ENCODE measurements around the gene HSD11B2. TPM values are rescaled to one million over a fixed set of nuclear protein-coding genes. Genes with fewer than 3 reads are reported as not detected.

Gene HSD11B2
- total RNA-seq, 3 donors from 2014 or later (not counting 1 experiment from before 2014, with no cell fraction given), result not detected

DNA sequence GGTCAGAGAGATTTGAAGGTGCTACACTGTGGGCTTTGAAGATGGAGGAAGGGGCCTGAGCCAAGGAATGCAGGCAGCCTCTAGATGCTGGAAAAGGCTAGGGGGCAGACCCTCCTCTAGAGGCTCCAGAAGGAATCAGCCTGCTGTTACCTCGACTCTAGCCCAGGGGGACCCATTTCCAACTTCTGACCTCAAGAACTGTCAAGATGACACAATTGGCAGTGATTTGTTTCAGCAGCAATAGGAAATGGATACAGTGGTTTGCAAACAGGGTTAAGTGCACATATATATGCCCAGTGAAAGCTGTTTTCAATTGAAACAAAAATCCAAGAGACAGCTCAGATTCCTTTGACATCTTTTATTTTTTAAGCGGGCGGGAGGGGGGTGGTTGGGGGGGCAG lies 11.0 kb upstream of the HSD11B2 start:
- H3K9me3 Mint-ChIP-seq, result no peaks in the 10 kb centered on the region
- no peak for ATAC-seq
- WGBS (ENCODE audit: insufficient coverage), result 67% methylated on average over 1 of the region's 3 CpGs
- H3K27ac ChIP-seq (ENCODE audit: low read length), result no peak overlapping the region
- no peaks in the 10 kb centered on the region for H3K36me3 Mint-ChIP-seq
- peaks cover 2% of the 10 kb centered on the region for H3K27me3 ChIP-seq (ENCODE audit: control insufficient read depth, insufficient read depth, low read length)
- no peak for DNase-seq
- TF ChIP-seq, protein P1, sequence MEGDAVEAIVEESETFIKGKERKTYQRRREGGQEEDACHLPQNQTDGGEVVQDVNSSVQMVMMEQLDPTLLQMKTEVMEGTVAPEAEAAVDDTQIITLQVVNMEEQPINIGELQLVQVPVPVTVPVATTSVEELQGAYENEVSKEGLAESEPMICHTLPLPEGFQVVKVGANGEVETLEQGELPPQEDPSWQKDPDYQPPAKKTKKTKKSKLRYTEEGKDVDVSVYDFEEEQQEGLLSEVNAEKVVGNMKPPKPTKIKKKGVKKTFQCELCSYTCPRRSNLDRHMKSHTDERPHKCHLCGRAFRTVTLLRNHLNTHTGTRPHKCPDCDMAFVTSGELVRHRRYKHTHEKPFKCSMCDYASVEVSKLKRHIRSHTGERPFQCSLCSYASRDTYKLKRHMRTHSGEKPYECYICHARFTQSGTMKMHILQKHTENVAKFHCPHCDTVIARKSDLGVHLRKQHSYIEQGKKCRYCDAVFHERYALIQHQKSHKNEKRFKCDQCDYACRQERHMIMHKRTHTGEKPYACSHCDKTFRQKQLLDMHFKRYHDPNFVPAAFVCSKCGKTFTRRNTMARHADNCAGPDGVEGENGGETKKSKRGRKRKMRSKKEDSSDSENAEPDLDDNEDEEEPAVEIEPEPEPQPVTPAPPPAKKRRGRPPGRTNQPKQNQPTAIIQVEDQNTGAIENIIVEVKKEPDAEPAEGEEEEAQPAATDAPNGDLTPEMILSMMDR (IDR thresholded peaks at IDR 0.05), result no peak
- H3K4me3 ChIP-seq (ENCODE audit: low read length), result no peak overlapping the region
- H3K4me3 Mint-ChIP-seq, result no peak overlapping the region
- no peaks in the 10 kb centered on the region for H3K9me3 ChIP-seq (ENCODE audit: control insufficient read depth, insufficient read depth, low read length)
- intact Hi-C loops (cut with micrococcal nuclease), result no loop called here
- peaks cover 8% of the 10 kb centered on the region for H3K4me1 ChIP-seq (ENCODE audit: control insufficient read depth, insufficient read depth, low read length)
- no peaks in the 10 kb centered on the region for H3K36me3 ChIP-seq (ENCODE audit: control insufficient read depth, insufficient read depth, low read length)
- H3K27me3 Mint-ChIP-seq (ENCODE audit: low read depth in 2 of 2), result peaks cover 18 to 31% of the 10 kb centered on the region in 2 donors
- no peak overlapping the region for H3K27ac Mint-ChIP-seq
- H3K4me1 Mint-ChIP-seq, result peaks cover 6 to 11% of the 10 kb centered on the region in 2 donors

DNA sequence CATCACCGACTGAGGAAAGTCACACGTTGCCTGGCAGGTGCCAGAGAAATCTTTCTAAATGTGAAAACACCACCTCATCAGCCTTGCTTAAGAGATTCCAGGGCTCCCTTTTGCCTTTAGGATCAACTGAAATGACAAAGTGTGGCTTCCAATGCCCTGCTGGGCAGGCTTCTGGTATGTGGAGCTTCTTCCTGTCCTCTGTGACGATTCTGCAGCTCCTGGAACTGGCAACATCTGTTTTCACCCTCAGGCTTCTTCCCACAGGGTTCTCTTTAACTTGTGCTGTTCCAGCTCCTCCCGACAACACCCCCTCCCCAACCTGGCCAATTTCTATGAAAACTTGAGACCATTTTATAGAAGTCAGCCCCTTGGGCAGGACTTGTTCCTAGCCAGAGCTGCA lies 9.9 kb upstream of the HSD11B2 start:
- Mint-ChIP-seq H3K27me3 (ENCODE audit: low read depth in 2 of 2) (peaks cover 14 to 31% of the 10 kb centered on the region in 2 donors), H3K27ac (no peak overlapping the region), H3K4me3 (no peak overlapping the region), H3K4me1 (peaks cover 6% of the 10 kb centered on the region in 2 donors), H3K9me3 (no peaks in the 10 kb centered on the region), H3K36me3 (no peaks in the 10 kb centered on the region)
- no peak for DNase-seq
- TF ChIP-seq, protein P1 (IDR thresholded peaks at IDR 0.05), result no peak
- no peak for ATAC-seq
- Histone ChIP-seq H3K4me3 (ENCODE audit: low read length) (no peak overlapping the region), H3K27ac (ENCODE audit: low read length) (no peak overlapping the region), H3K9me3 (ENCODE audit: control insufficient read depth, insufficient read depth, low read length) (no peaks in the 10 kb centered on the region), H3K36me3 (ENCODE audit: control insufficient read depth, insufficient read depth, low read length) (no peaks in the 10 kb centered on the region), H3K4me1 (ENCODE audit: control insufficient read depth, insufficient read depth, low read length) (peaks cover 4% of the 10 kb centered on the region), H3K27me3 (ENCODE audit: control insufficient read depth, insufficient read depth, low read length) (peaks cover 5% of the 10 kb centered on the region)
- WGBS (ENCODE audit: insufficient coverage), result 81% methylated on average over 4 of the region's 4 CpGs
- intact Hi-C loops (cut with micrococcal nuclease), result no loop called here

DNA sequence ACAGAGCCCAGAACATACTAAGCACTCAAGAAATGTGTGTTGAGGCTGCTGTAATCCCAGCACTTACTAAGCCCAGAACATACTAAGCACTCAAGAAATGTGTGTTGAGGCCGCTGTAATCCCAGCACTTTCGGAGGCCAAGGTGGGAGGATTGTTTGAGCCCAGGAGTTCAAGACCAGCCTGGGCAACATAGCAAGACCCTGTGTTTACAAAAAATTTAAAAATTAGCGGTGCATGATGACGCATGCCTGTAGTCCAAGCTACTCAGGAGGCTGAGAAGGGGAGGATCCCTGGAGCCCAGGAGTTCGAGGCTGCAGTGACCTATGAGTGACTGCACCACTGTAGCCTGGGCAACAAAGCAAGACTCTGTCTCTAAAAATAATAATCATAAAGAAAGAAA lies 7.9 kb upstream of the HSD11B2 start:
- no peaks in the 10 kb centered on the region for H3K9me3 ChIP-seq (ENCODE audit: control insufficient read depth, insufficient read depth, low read length)
- Mint-ChIP-seq H3K27me3 (ENCODE audit: low read depth in 2 of 2) (peaks cover 19 to 33% of the 10 kb centered on the region in 2 donors), H3K36me3 (no peaks in the 10 kb centered on the region), H3K27ac (no peak overlapping the region), H3K4me3 (no peak overlapping the region), H3K4me1 (no peaks in the 10 kb centered on the region), H3K9me3 (no peaks in the 10 kb centered on the region)
- TF ChIP-seq, protein P1 (IDR thresholded peaks at IDR 0.05), result no peak
- H3K36me3 ChIP-seq (ENCODE audit: control insufficient read depth, insufficient read depth, low read length), result no peaks in the 10 kb centered on the region
- intact Hi-C loops (cut with micrococcal nuclease), result no loop called here
- no peak overlapping the region for H3K27ac ChIP-seq (ENCODE audit: low read length)
- peaks cover 5% of the 10 kb centered on the region for H3K27me3 ChIP-seq (ENCODE audit: control insufficient read depth, insufficient read depth, low read length)
- H3K4me3 ChIP-seq (ENCODE audit: low read length), result no peak overlapping the region
- 93% methylated on average over 5 of the region's 5 CpGs for WGBS (ENCODE audit: insufficient coverage)
- DNase-seq, result no peak
- H3K4me1 ChIP-seq (ENCODE audit: control insufficient read depth, insufficient read depth, low read length), result no peaks in the 10 kb centered on the region
- ATAC-seq, result no peak

DNA sequence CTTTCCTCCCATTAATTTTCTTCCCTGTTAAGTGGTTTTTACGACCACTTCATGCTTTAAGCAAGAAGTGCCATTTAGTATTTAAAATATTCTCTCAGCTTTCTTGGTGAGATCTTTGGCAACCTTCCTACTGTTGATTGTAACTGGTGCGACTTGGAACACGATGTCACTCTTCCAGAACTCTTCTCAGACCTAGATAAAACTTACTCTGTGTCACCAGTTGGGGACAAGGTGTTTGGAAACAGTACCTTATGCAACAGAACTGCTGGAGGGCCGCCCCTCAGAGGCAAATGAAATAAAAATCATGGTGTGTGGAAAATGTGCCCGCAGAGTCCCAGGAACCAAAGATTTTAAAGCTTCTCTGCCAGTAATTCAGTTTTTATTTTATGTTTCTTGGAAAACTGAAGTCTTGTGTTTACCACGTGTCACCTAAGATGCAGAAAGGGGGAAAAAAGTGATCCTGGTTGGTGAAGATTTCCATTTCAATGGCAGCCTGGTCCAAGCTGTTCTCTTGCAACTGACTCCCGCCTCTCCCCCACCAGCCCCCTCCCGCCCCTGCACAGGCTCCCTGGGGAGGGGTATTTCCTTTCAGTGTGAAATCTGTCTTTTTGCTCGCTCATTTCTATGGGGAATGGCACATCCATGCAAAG lies 7.2 kb upstream of the HSD11B2 start:
- intact Hi-C loops (cut with micrococcal nuclease), result no loop called here
- no peaks in the 10 kb centered on the region for H3K36me3 Mint-ChIP-seq
- H3K27ac Mint-ChIP-seq, result no peak overlapping the region
- H3K36me3 ChIP-seq (ENCODE audit: control insufficient read depth, insufficient read depth, low read length), result no peaks in the 10 kb centered on the region
- TF ChIP-seq, protein P1 (IDR thresholded peaks at IDR 0.05), result no peak
- no peaks in the 10 kb centered on the region for H3K9me3 Mint-ChIP-seq
- peaks cover 10% of the 10 kb centered on the region for H3K27me3 ChIP-seq (ENCODE audit: control insufficient read depth, insufficient read depth, low read length)
- H3K4me3 ChIP-seq (ENCODE audit: low read length), result no peak overlapping the region
- ATAC-seq, result no peak
- no peak for DNase-seq
- peaks cover 23 to 35% of the 10 kb centered on the region in 2 donors for H3K27me3 Mint-ChIP-seq (ENCODE audit: low read depth in 2 of 2)
- 67% methylated on average over 7 of the region's 9 CpGs for WGBS (ENCODE audit: insufficient coverage)
- H3K4me1 ChIP-seq (ENCODE audit: control insufficient read depth, insufficient read depth, low read length), result no peaks in the 10 kb centered on the region
- no peaks in the 10 kb centered on the region for H3K4me1 Mint-ChIP-seq
- no peaks in the 10 kb centered on the region for H3K9me3 ChIP-seq (ENCODE audit: control insufficient read depth, insufficient read depth, low read length)
- no peak overlapping the region for H3K4me3 Mint-ChIP-seq
- no peak overlapping the region for H3K27ac ChIP-seq (ENCODE audit: low read length)

Measured in natural killer cell (primary cell).